ENCODE results near the gene CA4.
"Not testable (repeated sequence)": the region's sequence is repeated elsewhere in the genome, so short reads cannot be mapped to it uniquely, and the experiment has no call there.

CA4 gene

DNA sequence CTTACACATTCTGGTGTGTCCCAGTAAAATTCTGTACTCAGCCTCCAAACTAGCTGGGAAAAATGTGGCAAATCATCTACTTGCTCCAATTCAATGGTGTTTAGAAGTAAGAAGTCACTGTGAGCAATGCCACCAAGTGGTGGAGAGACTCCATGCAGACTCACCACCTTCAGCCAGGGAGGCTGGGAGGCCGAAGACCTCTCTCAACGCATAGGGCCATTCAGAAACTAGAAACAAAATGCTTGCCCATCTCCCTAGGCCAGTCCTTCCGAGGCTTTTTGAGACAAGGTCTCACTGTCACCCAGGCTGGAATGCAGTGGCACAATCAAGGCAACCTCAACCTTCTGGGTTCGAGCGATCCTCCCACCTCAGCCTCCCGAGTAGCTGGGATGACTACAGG, 25.0 kb downstream of the CA4 start:
- peak; percentile 67 for DNase-seq (ENCODE audit: low spot score)

DNA sequence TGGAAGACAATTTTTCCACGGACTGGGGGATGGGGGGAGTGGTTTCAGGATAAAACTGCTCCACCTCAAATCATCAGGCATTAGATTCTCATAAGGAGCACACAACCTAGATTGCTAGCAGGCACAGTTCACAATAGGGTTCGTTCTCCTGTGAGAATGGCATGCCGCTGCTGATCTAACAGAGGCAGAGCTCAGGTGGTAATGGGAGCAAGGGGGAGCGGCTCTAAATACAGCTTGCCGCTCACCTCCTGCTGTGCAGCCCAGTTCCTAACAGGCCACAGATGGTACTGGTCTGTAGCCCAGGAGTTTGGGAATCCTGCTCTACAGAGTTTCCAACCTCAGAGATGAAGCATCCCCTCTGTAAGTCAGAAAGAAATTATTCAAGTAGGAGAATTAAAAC, 27.0 kb downstream of the CA4 start:
- peak; percentile 70 for DNase-seq (ENCODE audit: low spot score)

DNA sequence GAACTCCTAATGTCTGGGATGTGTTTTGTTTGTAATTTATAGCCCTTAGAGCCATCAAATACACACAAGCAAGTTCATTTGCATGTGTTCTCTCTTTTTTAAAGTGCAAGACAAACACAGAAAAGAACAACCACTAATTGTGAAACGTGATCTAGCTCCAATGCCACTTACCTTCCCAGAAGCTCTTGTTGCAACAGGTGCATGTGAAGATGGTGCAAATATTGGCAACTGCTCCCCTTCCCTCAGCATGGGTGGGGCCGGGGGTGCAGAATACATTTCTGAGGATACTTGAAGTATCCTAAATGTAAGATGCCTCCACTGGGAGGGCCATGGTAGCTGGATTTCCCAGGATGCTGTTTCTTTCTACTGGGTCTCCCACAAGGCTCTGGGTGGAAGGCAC, 28.4 kb downstream of the CA4 start:
- DNase-seq (ENCODE audit: low spot score), result not testable (repeated sequence)

DNA sequence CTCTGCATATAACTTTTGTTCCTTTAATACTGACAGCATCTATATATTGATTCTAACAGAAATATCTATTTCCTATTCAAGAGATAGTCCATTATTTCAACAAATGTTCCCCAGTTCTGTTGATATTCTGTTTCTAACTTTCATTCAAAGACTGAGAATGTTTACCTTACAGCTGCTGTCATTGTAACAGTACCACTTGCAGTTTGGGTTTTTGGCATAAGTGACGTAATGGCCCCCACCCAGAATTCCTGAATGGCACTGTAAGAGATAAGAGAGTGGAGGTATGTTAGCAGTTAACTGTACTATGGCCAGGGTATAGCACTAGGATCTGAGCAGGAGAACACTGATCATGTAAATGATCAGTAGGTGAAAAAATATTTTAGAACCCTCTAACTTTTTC, 30.6 kb downstream of the CA4 start:
- DNase-seq (ENCODE audit: low spot score), result not testable (repeated sequence)

DNA sequence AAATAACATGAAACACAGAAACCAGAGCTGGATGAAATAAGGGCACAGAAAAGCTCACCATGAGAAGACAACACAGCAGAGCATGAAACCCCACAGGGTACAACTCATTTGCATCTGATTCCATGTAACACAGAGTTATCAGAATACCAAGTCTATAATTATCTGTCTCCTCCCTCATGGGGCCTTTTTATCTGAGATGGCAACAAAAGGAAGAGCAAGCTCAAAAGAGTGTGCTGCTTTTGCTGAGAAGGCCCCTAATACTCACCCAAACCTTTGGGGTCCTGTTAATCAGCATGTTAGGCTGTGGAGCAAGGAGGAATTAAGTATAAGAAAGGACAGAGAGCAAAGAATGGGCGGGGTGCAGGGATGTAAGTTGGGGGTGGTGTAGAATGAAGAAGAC, 36.6 kb downstream of the CA4 start:
- DNase-seq (ENCODE audit: low spot score), result not testable (repeated sequence)

DNA sequence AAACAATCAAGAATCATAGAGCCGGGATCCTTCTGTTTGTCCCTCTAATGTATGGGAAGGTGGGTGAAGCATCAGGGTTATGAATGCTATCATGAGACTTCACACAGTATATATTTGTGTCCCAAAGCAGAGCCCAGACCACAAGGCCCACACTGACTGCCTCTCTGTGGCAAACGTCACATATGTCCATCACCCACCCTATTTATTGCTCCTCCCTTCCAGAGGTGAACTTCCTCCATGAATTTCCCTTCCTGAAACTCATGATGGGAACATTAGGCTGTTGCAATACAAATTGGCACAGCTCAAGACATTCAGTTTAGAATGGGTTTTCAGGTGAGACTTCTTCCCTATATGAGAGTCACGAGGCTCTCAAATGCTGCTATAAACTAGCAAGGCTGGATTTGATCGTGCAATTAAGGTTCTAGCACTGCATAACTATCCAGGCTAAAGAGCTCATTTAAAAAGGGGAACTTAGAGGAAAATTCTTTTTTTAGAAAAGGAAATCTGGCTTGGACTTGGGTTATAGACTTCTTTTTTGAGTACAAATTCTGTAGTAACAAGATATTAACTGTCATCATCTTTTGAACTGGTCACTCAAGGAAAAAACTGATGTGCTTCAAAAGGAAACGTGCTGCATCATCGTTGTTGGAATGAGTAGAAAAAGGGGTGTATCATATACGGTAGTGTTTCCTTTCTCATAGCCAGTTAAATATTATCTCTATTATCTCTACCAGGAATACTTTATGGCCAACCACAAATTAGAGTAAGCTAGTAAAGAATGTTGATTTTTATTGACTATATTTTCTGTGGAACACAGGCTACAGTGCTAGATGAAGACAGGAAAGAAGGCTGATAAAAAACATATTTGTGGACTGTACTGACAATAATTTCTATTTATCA, 37.3 kb downstream of the CA4 start:
- DNase-seq (ENCODE audit: low spot score), result not testable (repeated sequence)

DNA sequence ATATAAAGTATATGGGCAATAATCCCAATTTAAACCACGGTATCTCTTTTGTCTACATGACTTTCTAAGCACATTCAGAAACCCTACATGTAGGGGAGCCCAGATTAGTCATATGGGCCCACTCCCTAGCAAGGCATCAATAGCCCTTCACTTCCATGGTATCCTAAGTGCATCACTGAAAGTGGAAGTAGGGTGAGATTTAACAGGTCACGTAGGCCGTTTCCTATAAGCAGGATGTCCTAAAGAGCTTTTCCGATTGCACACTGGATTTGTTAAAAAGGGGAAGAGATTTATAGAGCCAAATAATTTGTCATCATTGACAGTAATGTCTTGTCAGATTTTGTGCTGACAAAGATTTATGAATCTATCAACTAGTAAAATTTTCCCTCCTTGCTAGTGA, 39.0 kb downstream of the CA4 start:
- DNase-seq (ENCODE audit: low spot score), result no peak

DNA sequence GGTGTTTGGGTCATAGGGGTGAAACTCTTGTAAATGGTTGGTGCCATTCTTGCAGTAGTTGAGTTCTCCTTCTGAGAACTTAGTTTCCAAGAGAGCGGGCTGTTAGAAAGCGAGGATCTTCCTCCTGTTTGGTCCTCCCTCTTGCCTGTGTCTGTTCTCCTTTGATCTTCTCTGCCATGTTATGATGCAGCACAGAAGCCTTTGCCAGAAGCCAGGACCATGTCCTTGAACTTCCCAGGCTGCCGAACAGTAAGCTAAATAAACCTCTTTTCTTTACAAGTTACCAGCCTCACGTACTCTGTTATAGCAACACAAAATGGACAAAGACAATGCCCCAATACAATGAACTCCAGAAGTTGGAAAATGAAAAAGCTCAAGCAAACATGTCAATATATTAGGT, 40.3 kb downstream of the CA4 start:
- not testable (repeated sequence) for DNase-seq (ENCODE audit: low spot score)

DNA sequence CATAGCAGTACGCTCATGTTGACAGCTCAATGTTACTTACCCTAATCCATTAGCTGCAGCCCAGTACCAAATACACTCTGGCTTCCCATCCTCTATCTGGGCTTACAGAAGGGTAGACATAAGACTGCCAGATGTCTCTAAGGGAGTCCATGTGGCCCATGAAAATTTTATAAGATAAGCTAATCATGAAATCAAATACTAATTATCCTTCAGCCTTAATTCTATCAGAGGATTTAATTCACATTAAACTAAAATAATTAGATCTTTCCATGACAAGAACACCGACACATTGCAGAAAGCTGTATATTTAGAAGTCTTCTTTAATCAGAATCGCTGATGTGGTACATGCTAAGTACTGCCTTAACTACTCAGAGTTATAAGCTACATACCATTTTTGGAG, 43.3 kb downstream of the CA4 start:
- DNase-seq (ENCODE audit: low spot score), result not testable (repeated sequence)

DNA sequence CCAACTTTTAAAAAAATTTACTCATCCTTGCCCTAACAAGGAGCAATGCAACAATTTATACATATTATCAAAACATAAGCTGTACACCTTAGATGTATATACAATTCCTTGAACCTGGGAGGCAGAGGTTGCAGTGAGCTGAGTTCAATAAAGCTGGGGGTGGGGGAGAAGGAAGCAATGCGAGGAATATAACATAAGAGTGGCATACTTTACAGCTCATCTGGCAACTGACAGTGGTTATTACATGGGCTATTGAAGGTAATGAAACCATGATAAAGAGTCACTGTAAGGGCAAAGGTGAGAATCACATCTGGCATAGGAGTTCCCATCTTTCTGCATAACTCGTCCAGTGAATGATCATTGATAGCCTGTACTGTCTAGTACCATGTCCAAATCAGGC, 43.7 kb downstream of the CA4 start:
- no peak for DNase-seq (ENCODE audit: low spot score)

DNA sequence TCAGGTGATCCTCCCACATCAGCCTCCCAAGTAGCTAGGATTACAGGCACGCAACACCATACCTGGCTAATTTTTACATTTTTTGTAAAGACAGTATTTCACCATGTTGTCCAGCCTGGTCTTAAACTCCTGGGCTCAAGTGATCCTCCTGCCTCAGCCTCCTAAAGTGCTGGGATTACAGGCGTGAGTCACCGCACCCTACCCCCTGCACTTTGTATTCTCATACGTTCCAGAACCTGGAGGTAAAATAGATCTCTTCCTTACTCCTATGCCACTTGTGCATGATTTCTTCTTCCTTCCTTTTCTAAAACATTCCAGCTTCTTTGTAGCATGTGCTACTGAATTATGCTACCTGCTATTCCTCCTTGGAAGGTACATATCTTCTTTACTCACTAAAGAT, 44.4 kb downstream of the CA4 start:
- DNase-seq (ENCODE audit: low spot score), result not testable (repeated sequence)

DNA sequence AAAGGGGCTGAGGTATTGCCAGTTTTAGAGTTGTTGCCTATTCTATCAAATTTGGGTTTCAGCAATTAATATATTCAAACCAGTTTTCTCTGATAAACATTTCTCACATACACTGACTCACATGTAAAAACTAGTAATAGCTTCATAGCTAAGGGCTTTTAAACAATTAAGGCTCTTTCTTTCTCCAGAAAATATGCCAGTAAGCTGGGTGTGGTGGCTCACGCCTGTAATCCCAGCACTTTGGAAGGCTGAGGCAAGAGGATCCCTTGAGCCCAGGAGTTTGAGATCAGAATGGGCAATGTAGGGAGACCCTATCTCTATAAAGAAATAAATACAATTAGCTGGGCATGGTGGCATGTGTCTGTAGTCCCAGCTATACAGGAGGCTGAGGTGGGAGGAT, 48.9 kb downstream of the CA4 start:
- not testable (repeated sequence) for DNase-seq (ENCODE audit: low spot score)

DNA sequence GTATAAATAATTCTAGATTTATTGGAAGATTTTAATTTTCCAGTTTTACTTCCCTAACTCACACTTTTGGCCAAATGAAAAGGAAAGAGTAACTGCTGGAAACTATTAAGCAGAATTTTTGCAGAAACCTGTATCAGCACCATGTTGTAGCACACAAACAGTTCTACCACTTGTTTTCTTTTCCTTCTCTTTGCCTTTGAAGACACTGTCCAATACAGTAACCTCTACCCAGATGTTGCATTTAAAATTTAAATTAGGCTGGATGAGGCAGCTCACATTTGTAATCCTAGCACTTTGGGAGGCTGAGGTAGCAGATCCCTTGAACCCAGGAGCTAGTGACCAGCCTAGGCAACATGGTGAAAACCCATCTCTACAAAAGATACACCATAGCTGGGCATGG, 56.0 kb downstream of the CA4 start:
- DNase-seq (ENCODE audit: low spot score), result not testable (repeated sequence)

DNA sequence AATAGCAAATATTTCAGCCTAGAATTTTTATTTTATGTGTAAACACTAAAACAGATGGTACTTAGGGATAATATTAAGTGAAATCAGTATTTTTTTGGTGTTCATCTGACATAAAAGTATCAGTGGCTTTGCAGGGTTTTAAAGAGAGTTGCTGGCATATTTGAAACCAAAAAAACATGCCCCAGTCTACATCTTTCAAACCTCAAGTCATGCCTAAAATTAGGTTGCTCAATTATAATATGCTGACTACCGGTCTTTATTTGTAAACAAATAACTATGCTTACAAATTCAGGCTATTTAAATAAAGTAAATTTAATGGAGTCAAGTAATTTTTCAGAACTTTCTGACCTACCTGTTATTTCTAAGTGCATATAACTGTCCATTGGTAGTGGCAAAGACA, 58.5 kb downstream of the CA4 start:
- not testable (repeated sequence) for DNase-seq (ENCODE audit: low spot score)

Measured in cerebellar cortex (tissue), 1 donor.